Fibroblast of the aortic adventitia (primary cell): ENCODE data around the gene NKD1. TPM values are rescaled to one million over a fixed set of nuclear protein-coding genes. Genes with fewer than 3 reads are reported as not detected.

ENCODE experiments used
- DNase-seq: peaks from one replicate; pipeline ENCODE4 v3.0.0-alpha.2; 2010; ENCODE audit warnings: low read depth
- H3K4me3 ChIP-seq: 2 replicates; pipeline ENCODE4 v1.5.1; 2011; ENCODE audit warnings: low read depth, mild to moderate bottlenecking, control low read depth, low read length, moderate library complexity
- total RNA-seq: library from RNA; depleted of rRNA; stranded (reverse); fragments of >200 nt; gene quantifications from 2 replicates; pipeline ENCODE4 v1.2.3, GENCODE V29; 2012; ENCODE audit warnings: low replicate concordance
- TF ChIP-seq, protein P1 (sequence below): IDR thresholded peaks from 2 replicates; pipeline ENCODE4 v1.5.1; 2011; ENCODE audit warnings: mild to moderate bottlenecking, low read length, control low read depth, inconsistent platforms; ENCODE audit not compliant: insufficient read depth

The NKD1 gene
- total RNA-seq, 1 donor = 0.09 TPM

DNA sequence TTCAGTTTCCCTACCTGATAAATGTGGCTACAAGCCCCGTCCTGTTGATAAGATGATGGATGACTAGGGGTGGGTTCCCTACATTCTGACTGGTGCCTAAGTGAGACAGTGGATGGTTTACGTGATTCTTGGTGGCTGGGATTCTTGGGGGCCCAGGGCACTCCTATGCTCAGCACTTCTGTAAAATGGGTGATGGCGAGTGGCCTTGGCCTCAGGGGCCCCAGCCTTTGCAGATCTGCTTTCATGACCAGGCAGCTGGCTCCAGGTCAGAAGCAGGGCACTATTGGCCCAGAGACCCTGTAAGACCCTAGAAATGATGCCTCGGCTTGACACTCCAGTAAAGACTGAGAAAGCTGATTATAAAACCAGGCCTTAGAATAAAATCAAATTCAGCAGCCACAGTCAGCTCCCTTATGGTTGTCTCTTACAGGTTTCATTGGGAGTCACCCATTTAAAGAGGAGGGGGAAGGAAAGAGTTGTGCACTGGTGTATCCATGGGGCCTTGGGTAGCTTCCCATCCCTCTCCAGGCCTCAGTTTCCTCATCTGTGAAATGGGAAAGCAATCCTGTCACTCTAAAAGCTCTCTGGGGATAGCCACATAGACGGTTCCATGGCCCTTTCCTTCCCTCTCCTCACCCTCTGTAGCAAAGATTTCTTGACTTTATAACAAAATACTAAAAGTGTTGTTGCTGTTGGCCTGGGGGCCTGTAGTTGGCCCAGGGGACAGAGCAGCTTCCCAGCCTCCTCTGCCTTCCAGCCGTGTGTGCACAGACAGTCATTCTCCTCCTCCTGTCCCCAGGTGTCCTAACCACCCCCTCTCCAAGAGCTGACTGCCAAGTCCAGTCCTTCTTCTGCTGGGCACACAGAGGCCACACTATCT lies 131.7 kb downstream of the NKD1 start:
- TF ChIP-seq, protein P1, sequence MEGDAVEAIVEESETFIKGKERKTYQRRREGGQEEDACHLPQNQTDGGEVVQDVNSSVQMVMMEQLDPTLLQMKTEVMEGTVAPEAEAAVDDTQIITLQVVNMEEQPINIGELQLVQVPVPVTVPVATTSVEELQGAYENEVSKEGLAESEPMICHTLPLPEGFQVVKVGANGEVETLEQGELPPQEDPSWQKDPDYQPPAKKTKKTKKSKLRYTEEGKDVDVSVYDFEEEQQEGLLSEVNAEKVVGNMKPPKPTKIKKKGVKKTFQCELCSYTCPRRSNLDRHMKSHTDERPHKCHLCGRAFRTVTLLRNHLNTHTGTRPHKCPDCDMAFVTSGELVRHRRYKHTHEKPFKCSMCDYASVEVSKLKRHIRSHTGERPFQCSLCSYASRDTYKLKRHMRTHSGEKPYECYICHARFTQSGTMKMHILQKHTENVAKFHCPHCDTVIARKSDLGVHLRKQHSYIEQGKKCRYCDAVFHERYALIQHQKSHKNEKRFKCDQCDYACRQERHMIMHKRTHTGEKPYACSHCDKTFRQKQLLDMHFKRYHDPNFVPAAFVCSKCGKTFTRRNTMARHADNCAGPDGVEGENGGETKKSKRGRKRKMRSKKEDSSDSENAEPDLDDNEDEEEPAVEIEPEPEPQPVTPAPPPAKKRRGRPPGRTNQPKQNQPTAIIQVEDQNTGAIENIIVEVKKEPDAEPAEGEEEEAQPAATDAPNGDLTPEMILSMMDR = no peak
- H3K4me3 ChIP-seq = no peak overlapping the region
- no peak for DNase-seq

GRCh38 chr16:50680556-50680893 lies 132.3 kb downstream of the NKD1 start:
- TF ChIP-seq, protein P1 = no peak
- no peak overlapping the region for H3K4me3 ChIP-seq
- DNase-seq = no peak

DNA sequence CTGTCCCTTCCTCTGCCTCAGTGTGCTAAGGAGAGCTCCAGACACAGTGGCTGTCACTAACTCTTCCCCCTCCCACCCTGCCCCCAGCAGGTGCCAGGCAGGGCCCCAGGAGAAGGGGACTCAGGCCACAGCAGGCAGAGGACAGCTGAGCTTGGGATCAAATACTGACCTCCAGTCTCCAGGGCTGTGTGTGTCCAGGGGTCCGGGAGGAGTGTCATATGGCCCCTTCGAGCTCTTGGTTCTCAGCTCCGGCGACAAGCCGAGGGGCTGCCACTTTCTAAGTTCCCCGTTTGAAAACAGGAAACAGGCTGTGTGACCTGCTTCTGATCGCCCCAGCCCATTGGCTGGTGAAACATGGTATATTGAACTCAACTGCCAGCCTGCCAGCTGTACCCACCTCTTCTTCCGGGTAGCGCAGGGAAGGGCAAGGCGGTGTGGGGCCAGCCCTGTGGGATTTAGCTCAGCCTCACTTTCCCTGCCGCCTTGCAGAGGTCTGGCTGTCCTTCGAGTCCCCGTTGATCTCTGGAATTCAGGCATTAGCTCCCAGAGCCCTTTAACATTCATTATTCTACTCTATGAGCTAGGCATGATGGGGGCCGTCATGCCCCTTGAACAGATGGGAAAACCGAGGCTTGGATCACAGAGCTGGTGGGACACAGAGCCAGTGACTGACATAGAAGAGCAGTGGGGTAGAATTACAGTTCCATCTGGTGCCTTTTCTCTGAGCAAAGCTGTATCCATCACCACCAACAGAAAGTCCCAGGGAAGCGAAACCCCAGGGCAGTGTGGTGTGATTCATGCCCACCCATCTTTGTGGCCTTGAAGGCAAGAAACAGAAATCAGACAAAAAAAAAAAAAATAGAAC lies 133.1 kb downstream of the NKD1 start, which contains the start of gene SNX20:
Gene SNX20 (minus strand): TSS at position 292 of the 865 bp plus-strand sequence. CDS start 3,786 bp downstream, outside the sequence.
- TF ChIP-seq, protein P1 = no peak
- DNase-seq = no peak
- H3K4me3 ChIP-seq = no peak within 1 kb of the TSS

DNA sequence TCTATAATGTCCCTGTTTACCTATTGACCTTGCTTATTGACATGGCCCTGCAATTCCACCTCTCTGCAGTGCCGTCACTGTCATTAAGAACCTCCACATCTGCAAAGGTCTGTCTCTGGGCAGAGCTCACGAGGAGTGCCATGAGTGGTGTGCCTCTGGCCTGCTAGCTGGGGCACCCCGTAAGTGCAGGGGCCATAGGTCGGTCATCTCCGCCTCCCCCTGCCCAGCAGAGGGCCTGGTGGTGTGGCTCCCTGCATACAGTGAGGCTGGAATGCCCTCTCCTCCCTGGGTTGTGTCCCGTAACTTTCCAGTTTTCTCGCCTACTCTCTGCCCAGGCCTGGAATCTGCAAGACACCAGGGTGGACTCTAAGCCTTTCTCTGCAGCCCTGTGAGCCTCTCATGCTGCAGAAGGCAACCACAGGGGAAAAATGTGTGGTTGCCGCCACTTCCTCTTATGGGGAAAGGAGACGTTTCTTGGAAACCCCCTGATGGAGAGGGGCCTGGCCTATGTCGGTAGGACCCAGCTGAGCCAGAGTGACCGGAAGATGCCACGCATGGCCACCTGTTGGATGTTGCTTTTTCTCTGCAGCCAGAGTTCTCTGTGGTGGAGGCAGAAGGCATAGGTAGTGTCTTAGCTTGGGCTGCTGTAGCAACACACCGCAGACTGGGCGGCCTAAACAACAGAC lies 135.6 kb downstream of the NKD1 start:
- no peak for DNase-seq
- H3K4me3 ChIP-seq = no peak overlapping the region
- TF ChIP-seq, protein P1 = no peak

GRCh38 chr16:50684823-50685461 lies 136.7 kb downstream of the NKD1 start:
- TF ChIP-seq, protein P1 = no peak
- H3K4me3 ChIP-seq = no peak overlapping the region
- DNase-seq = no peak

DNA sequence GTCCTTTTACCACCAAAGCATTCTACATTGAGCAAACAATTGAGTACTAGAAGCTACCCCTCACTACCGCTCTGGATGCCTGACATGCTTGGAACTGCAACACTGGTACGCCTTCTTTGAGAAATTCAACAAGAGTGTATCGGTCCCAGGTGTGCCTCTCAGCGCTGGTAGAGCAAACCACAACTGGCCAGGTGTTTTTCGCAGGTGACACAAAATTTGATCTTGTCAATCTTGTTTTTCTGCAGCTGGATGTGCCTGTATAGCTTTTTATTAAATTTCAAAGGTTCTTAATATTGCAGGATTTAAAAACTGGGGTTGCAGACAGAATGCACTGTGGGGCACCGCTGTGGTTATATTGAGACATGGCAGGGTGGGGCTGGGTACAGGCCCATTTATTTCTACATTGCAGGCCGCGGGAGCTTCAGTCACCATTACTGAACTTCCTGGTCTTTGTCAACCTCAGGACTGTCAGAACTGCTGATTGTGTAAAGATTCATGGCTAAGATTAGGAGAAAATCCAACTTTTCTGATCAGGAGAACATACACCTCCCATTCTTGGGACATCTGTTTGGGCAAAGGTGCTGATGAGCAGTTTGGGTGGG lies 137.4 kb downstream of the NKD1 start:
- no peak for DNase-seq
- TF ChIP-seq, protein P1 = no peak
- no peak overlapping the region for H3K4me3 ChIP-seq
